HG03575 (cell line): Measurements from ENCODE around the gene ZNF841.
"Not testable (repeated sequence)": the region's sequence is repeated elsewhere in the genome, so short reads cannot be mapped to it uniquely, and the experiment has no call there.

ENCODE experiments used
- ATAC-seq: cut with Tn5 transposase; IDR thresholded peaks from one replicate; pipeline ENCODE4 v1.9.1; 2021; ENCODE audit not compliant: unreplicated experiment, insufficient number of reproducible peaks, low FRiP score; ENCODE audit errors: extremely low read depth

The ZNF841 gene

GRCh38 chr19:52086481-52086880, 9.1 kb downstream of the ZNF841 start:
- no peak for ATAC-seq

- ATAC-seq, result no peak
Measured at GRCh38 chr19:52070496-52070895, 25.1 kb downstream of the ZNF841 start.

- no peak for ATAC-seq
Measured at GRCh38 chr19:52069653-52070052, 25.9 kb downstream of the ZNF841 start.

GRCh38 chr19:52066258-52066863, 29.2 kb downstream of the ZNF841 start:
- ATAC-seq, result no peak

- ATAC-seq, result no peak
Measured at GRCh38 chr19:52065399-52065798, 30.2 kb downstream of the ZNF841 start.

- ATAC-seq, result not testable (repeated sequence)
Measured at GRCh38 chr19:52056480-52056879, 39.1 kb downstream of the ZNF841 start.

GRCh38 chr19:52051736-52052135, 43.8 kb downstream of the ZNF841 start:
- ATAC-seq, result not testable (repeated sequence)

- ATAC-seq, result no peak
Measured at GRCh38 chr19:52048555-52049501, 46.7 kb downstream of the ZNF841 start, which contains the start of gene ZNF432. Gene ZNF432, minus strand, starts transcription at chr19:52048838. Its CDS starts 1,970 bp downstream, at chr19:52046868.

- ATAC-seq, result no peak
Measured at GRCh38 chr19:52039169-52039568, 56.4 kb downstream of the ZNF841 start.

- no peak for ATAC-seq
Measured at GRCh38 chr19:52034051-52034728, 61.4 kb downstream of the ZNF841 start.

- no peak for ATAC-seq
Measured at GRCh38 chr19:52028780-52029123, 66.8 kb downstream of the ZNF841 start.

GRCh38 chr19:52028027-52028779, 67.4 kb downstream of the ZNF841 start, which contains the start of gene ZNF614:
Gene ZNF614, minus strand, starts transcription at chr19:52028379. Its CDS starts 2,634 bp downstream, at chr19:52025745.
- ATAC-seq, result peak; percentile 69

GRCh38 chr19:52026255-52026990, 69.1 kb downstream of the ZNF841 start:
- ATAC-seq, result not testable (repeated sequence)

GRCh38 chr19:52024478-52024877, 71.1 kb downstream of the ZNF841 start:
- ATAC-seq, result not testable (repeated sequence)

- ATAC-seq, result no peak
Measured at GRCh38 chr19:52022193-52022592, 73.4 kb downstream of the ZNF841 start.

- ATAC-seq, result no peak
Measured at GRCh38 chr19:52020506-52020905, 75.1 kb downstream of the ZNF841 start.
